ENCODE results near the gene KRT4.

DNA sequence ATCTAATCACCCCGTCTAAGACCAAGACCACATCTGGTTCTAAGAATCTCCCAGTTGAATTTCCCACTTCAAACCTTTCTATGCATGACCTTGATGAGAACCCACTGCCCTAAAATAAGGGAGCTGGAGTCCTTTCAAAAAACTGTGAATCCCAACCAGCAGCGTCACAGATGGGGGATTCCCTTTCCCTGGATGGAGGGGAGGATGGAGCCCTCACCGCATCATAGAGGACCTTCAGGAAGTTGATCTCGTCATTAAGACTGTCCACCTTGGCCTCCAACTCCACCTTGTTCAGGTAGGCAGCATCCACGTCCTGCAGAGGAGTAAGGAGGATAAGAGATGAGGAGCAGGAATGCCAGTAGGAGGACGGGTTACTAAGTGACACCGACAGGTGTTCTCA, 4.8 kb downstream of the KRT4 start:
- TF ChIP-seq EZH2phosphoT487 (IDR thresholded peaks at IDR 0.05; ENCODE audit: insufficient read depth, low read depth) (no peak), EZH2 (IDR thresholded peaks at IDR 0.05; ENCODE audit: insufficient read depth, poor library complexity, severe bottlenecking) (no peak)

Measured in GM23248 (cell line).